ENCODE results near the gene EIF2B5. TPM values are rescaled to one million over a fixed set of nuclear protein-coding genes. Genes with fewer than 3 reads are reported as not detected.
A peak's percentile ranks its signal among the peaks of the same experiment; 100 is the strongest.
"Not testable (repeated sequence)": the region's sequence is repeated elsewhere in the genome, so short reads cannot be mapped to it uniquely, and the experiment has no call there.

Gene EIF2B5
- total and polyA plus RNA-seq, 9 of the 15 experiments (the other 6 are each of a cell fraction or from before 2014, with no cell fraction given) = 19.1 to 92.4 (median 74.0) TPM

DNA sequence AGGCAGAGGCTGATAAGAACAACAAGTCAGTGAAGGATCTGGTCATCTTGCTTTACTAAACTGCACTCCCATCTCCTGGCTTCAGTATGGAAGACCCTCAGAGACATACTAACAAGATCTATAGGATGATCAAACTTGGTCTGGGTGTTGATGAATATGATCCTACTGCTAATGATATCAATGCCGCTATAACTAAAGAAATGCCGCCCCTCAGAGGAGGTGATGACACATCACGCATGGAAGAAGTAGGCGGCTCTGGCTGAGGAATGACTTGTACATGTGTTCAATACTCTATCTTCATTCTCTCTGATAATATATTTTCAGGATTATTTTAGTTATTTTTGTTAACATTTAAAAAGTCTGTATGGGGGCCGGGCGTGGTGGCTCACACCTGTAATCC, 17.5 kb upstream of the EIF2B5 start (continued):
- TF ChIP-seq REST (IDR thresholded peaks at IDR 0.05; ENCODE audit: borderline replicate concordance) (peak; percentile 68; the same call in 1 of the 2 replicates), REST (CRISPR knock-in tag; IDR thresholded peaks at IDR 0.05; ENCODE audit: low read depth) (no peak), ZNF444 (CRISPR knock-in tag; IDR thresholded peaks at IDR 0.05) (no peak), CTCF (IDR thresholded peaks at IDR 0.05 in 2 of 3, conservative IDR thresholded peaks at IDR 0.05 in 1 of 3; ENCODE audit: insufficient read depth in 2 of 3, low read depth in 1 of 3, low read length in 3 of 3) (peak in 2 of 3 experiments; percentile 19 to 51; a peak in 4 of 6 replicates), RBM22 (IDR thresholded peaks at IDR 0.05; ENCODE audit: low read depth, low read length, poor library complexity, severe bottlenecking) (no peak)

- H3K36me3 ChIP-seq (ENCODE audit: control insufficient read depth, insufficient read depth, low read length); H3K27ac ChIP-seq (ENCODE audit: extremely low read depth, low read depth, low read length); in situ Hi-C loops (cut with MboI); H3K4me1 ChIP-seq (replicated peaks in 1 of 2; ENCODE audit: control insufficient read depth in 2 of 2, insufficient read depth in 2 of 2, low read length in 2 of 2); POLR2A ChIA-PET; H3K4me2 ChIP-seq (ENCODE audit: insufficient read depth, low read length); H3K9me1 ChIP-seq (ENCODE audit: control insufficient read depth, insufficient read depth, low read length); H3K9me3 ChIP-seq (replicated peaks; ENCODE audit: control insufficient read depth, insufficient read depth, low read depth, low read length); H3K9ac ChIP-seq (ENCODE audit: insufficient read depth in 1 of 2, low read depth in 2 of 2, low read length in 2 of 2); BruUV-seq (replicated peaks); H2AFZ ChIP-seq (ENCODE audit: low read depth, low read length); DNase-seq (ENCODE audit: extremely low read depth in 1 of 4, low spot score in 3 of 4); H3K4me3 ChIP-seq; H4K20me1 ChIP-seq (replicated peaks; ENCODE audit: control insufficient read depth, insufficient read depth, low read length); CTCF ChIA-PET (ENCODE audit: low intra/inter-chr PET ratio); H3K27me3 ChIP-seq (ENCODE audit: control insufficient read depth in 2 of 2, insufficient read depth in 2 of 2, low read length in 2 of 2); ATAC-seq; H3K79me2 ChIP-seq (ENCODE audit: control insufficient read depth, insufficient read depth, low read length); intact Hi-C loops (cut with micrococcal nuclease); FAIRE-seq: not testable (repeated sequence)
- WGBS (ENCODE audit: insufficient coverage, low coverage, missing lambda C conversion rate) = 66% methylated on average over 8 of the region's 8 CpGs
These were observed 14.1 kb upstream of the EIF2B5 start for GRCh38 chr3:184121031-184121430.
